Thoracic aorta (tissue), 2 donors: ENCODE measurements around the gene C20orf144. TPM values are rescaled to one million over a fixed set of nuclear protein-coding genes. Genes with fewer than 3 reads are reported as not detected.
A peak's percentile ranks its signal among the peaks of the same experiment; 100 is the strongest.

Experiments used
- ATAC-seq: fragments of 150-250 bp; one replicate; pipeline ENCODE4 v1.8.0; 2017; ENCODE audit warnings: low read depth; ENCODE audit not compliant: insufficient number of reproducible peaks, low FRiP score
- DNase-seq: peaks from one replicate; pipeline ENCODE4 v3.0.0-alpha.2; 2020; ENCODE audit warnings: low spot score
- H3K27ac ChIP-seq, 2 donors: fragments of 200-600 bp; sonication (generic); 1 replicate in 1 of 2; 2 replicates in 1 of 2; pipeline ENCODE4 v1.5.1; 2016; ENCODE audit warnings: mild to moderate bottlenecking in 2 of 2, moderate library complexity in 2 of 2
- H3K27me3 ChIP-seq: fragments of 200-600 bp; sonication (generic); replicated peaks from 2 replicates; pipeline ENCODE4 v1.6.0; 2016; ENCODE audit warnings: mild to moderate bottlenecking; ENCODE audit not compliant: insufficient read depth
- H3K36me3 ChIP-seq: fragments of 200-600 bp; sonication (generic); one replicate; pipeline ENCODE4 v1.5.1; 2016
- H3K4me1 ChIP-seq, 2 donors: fragments of 200-600 bp; sonication (generic); 1 replicate in 1 of 2; 2 replicates in 1 of 2; pipeline versions ENCODE4 v1.5.1 to v1.6.0; 2016; ENCODE audit warnings: low read depth in 2 of 2, mild to moderate bottlenecking in 1 of 2; ENCODE audit not compliant: control insufficient read depth in 1 of 2
- H3K4me3 ChIP-seq: fragments of 200-600 bp; sonication (generic); 2 replicates; pipeline ENCODE4 v1.5.1; 2016; ENCODE audit warnings: mild to moderate bottlenecking
- H3K9me3 ChIP-seq: fragments of 200-600 bp; sonication (generic); 2 replicates; pipeline ENCODE4 v1.5.1; 2016
- CTCF ChIP-seq: fragments of 200-600 bp; sonication (generic); IDR thresholded peaks from one replicate; pipeline ENCODE4 v1.5.1; 2019; ENCODE audit warnings: antibody characterized with exemption
- total RNA-seq, 2 donors: library from RNA; depleted of rRNA; stranded (reverse); fragments of >200 nt; gene quantifications; one replicate each; pipeline versions ENCODE4 v1.1.0 to v1.2.3, GENCODE V29; 2016

The C20orf144 gene
- total RNA-seq, 2 donors from 2014 or later: not detected

DNA sequence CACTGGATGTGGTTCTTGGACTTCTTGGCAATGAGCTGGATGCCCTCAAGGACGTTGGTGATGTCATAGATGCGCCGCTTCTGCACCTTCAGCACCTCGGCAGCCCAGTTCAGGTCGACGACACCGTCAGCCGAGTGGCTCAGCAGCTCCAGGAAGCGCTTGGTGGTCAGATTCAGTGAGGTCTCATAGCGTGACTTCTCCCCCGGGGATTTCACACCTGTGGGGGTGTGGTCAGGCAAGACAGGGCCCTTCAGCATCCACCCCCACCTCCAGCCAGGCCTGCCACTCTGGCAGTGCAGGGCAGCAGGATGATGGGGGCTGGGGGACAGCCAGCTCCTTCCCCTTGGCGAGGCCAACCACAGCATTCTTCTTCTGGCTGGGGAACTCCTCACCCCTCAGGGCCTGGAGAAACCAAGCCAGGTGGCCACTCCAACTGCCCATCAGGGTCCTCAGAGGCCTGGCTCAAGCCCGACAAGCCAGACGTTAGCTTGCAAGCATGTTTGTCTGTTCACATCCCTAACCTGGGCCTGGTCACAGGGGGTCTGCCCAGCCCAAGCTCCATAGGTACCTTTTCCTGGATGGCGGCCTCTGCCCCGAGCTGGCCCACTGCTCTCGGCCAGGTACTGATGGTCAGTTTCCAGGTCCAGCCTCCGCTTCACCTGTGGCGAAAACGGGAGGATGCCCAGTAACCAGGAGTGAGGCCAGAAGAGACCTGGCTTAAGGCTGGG, 17.8 kb downstream of the C20orf144 start:
- no peaks in the 10 kb centered on the region for H3K27me3 ChIP-seq
- peak overlapping the region; percentile 5 to 12 for H3K27ac ChIP-seq
- no peaks in the 10 kb centered on the region for H3K36me3 ChIP-seq
- H3K4me1 ChIP-seq: peaks cover 27 to 40% of the 10 kb centered on the region in 2 donors
- H3K4me3 ChIP-seq: no peak overlapping the region
- ATAC-seq: no peak
- H3K9me3 ChIP-seq: no peaks in the 10 kb centered on the region
- TF ChIP-seq CTCF: no peak
- DNase-seq: no peak

DNA sequence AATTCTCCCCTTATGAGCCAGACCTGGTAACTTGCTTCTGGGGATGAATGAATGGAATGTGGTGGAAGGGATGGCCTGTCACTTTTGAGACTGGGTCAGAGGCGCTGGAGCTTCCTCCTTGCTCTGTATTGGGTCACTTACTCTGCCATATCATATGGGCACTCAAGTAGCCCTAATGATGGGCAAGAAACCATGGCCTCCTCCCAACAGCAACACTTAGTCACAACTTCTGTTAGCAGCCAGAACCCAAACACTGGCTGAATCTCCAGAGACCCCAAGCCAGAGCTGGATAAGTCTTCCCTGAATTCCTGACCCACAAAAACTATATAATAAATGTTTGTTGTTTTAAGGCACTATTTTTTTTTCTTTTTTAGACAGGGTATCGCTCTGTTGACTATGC, 18.6 kb downstream of the C20orf144 start:
- no peak for TF ChIP-seq CTCF
- peak; percentile 66 for ATAC-seq
- peak overlapping the region; percentile 5 to 12 for H3K27ac ChIP-seq

DNA sequence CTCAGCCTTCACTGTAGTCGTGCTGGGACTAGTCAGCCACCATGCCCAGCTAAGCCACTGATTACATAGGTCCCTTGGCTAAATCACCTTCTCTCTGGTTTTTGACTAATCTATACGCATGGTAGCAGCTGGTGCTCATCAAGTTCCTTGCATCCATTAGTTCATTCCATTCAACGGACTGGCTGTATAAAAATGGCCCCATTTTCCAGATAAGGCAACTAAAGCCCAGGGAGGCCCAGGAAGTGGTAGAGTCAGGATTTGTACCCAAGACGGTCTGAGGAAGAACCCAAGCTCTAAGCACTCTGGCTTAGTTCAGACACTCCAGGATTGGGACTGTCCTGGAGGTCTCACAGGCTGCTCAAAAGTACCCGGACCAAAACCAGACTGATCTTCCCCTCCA, 19.2 kb downstream of the C20orf144 start:
- TF ChIP-seq CTCF: no peak
- Histone ChIP-seq H3K27ac (peak overlapping the region in 1 of 2 donors; percentile 12), H3K4me3 (no peak overlapping the region), H3K36me3 (no peaks in the 10 kb centered on the region), H3K27me3 (no peaks in the 10 kb centered on the region), H3K9me3 (no peaks in the 10 kb centered on the region), H3K4me1 (peaks cover 20 to 33% of the 10 kb centered on the region in 2 donors)
- DNase-seq: no peak
- no peak for ATAC-seq

More for the DNA sequence above, 18.6 kb downstream of the C20orf144 start:
- no peak for DNase-seq
- Histone ChIP-seq H3K36me3 (no peaks in the 10 kb centered on the region), H3K4me1 (peaks cover 25 to 38% of the 10 kb centered on the region in 2 donors), H3K4me3 (no peak overlapping the region), H3K27me3 (no peaks in the 10 kb centered on the region), H3K9me3 (no peaks in the 10 kb centered on the region)

GRCh38 chr20:33681728-33682353, 19.7 kb downstream of the C20orf144 start:
- no peak overlapping the region for H3K4me3 ChIP-seq
- no peak for TF ChIP-seq CTCF
- ATAC-seq: no peak

DNA sequence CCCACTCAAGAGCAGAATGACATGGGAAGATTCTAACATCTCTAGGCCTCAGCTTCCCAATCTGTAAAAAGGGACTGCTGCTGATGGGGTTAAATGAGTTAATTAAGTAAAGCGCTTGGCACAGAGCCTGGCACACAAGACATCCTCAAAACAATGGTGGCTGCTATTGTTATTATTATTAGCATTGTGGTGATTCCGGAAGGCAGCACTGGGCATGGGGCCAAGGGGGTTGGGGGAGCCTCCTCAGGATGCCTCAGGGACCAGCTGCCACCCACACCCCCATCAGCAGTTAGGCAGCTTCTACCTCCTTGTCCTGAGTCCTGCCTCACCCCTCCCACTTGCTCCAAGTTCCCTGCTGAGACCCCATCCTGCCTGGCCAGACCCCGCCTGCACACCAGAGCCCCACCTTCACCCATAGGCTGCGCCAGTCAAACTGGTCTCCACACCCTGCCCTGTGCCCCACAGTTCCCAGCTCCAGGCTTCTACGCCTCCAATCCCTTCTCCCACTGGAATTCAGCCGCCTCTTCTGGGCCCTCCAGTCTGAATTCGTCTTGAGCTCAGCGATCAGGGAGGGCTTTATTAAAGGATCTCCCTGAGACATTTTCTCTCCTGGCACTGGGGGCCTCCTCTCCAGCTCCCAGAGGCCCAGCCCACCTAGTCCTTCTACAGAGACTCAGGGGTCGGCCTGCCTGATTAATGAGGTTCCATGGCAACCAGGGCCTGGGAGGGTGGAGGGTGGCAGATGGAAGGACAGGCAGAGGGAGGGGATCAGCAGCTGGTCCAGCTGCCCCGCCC, 22.6 kb downstream of the C20orf144 start:
- no peaks in the 10 kb centered on the region for H3K27me3 ChIP-seq
- H3K36me3 ChIP-seq: no peaks in the 10 kb centered on the region
- H3K27ac ChIP-seq: no peak overlapping the region
- DNase-seq: no peak
- peaks cover 19 to 33% of the 10 kb centered on the region in 2 donors for H3K4me1 ChIP-seq
- no peaks in the 10 kb centered on the region for H3K9me3 ChIP-seq
- no peak for ATAC-seq
- no peak overlapping the region for H3K4me3 ChIP-seq
- no peak for TF ChIP-seq CTCF

More at GRCh38 chr20:33681728-33682353, 19.7 kb downstream of the C20orf144 start:
- Histone ChIP-seq H3K36me3 (no peaks in the 10 kb centered on the region), H3K27ac (no peak overlapping the region), H3K9me3 (no peaks in the 10 kb centered on the region), H3K4me1 (peaks cover 19 to 32% of the 10 kb centered on the region in 2 donors), H3K27me3 (no peaks in the 10 kb centered on the region)
- no peak for DNase-seq
